Vein endothelial cell (primary cell): ENCODE measurements around the gene DEFB113. TPM values are rescaled to one million over a fixed set of nuclear protein-coding genes. Genes with fewer than 3 reads are reported as not detected.

Experiments used
- total RNA-seq: library from RNA; depleted of rRNA; stranded (reverse); fragments of >200 nt; gene quantifications from 2 replicates; pipeline ENCODE4 v1.2.3, GENCODE V29; 2012

Gene DEFB113, protein sequence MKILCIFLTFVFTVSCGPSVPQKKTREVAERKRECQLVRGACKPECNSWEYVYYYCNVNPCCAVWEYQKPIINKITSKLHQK
- not detected in 2 replicates for total RNA-seq

DNA sequence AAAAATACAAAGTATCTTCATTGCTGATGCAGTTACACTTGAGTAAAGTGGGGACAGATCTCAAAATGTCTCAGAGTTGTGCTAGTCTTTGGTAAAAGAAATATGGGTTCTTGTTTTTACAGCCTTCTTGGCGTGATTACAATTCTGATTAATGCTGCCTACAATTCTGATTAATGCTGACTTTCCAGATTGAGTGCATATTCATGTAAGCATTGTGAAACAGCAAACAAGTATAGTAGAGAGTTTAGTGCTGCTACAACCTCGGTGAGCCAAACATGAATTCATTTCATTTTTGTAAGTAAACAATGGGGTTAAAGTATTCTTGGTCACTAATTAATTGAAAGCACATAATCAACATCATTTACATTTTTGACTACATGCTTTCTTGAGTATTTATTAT, at the start of gene DEFB113:
Gene DEFB113, minus strand, starts transcription at position 21 of the 400 bp plus-strand sequence. Its CDS starts 0 bp downstream, at position 21.

DNA sequence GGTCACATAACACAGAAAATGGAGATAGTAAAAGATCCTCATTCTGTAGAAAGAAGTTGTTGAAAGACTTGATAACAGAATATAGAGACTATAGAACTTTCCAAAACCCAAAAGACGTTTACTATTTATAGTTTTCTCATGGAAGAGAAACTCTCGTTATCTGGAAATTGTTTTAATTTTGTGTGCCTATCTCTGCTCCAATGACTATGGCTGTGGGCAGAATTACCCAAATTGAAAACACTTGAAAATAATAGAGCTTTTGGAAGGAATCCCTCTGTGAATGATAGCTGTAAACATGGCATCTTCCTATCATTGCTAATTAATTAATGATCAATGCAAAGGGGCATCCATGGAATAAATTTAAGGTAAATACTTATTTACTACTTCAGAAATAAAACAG, 5.4 kb downstream of the DEFB113 start, which contains the start of gene DEFB114:
Gene DEFB114, minus strand, starts transcription at position 101 of the 400 bp plus-strand sequence. Its CDS starts 59 bp downstream, at position 42.

Other genes with a start within 250 kb of the DEFB113 start
- not detected in 2 replicates for gene CRISP3, start 225.2 kb downstream of the DEFB113 start, total RNA-seq
- not detected in 2 replicates for gene PGK2, start 182.3 kb downstream of the DEFB113 start, total RNA-seq
- gene CRISP1, start 103.1 kb downstream of the DEFB113 start, total RNA-seq: not detected in 2 replicates
- not detected in 2 replicates for gene DEFB114, start 5.5 kb downstream of the DEFB113 start, total RNA-seq
- gene DEFB110, start 52.4 kb upstream of the DEFB113 start, total RNA-seq: not detected in 2 replicates
- gene DEFB112, start 80.3 kb upstream of the DEFB113 start, total RNA-seq: not detected in 2 replicates